MCF 10A (cell line): Measurements from ENCODE around the gene ID4. TPM values are rescaled to one million over a fixed set of nuclear protein-coding genes. Genes with fewer than 3 reads are reported as not detected.

Experiments
- BruUV-seq: library from RNA; stranded (reverse); fragments of 400-500 nt; replicated peaks from 2 replicates; lab custom pipeline; 2021; lab: Mats Ljungman, UMichigan
- CTCF ChIA-PET: fragments of 300-600 bp; sonication (Branson Sonifier 250); formaldehyde crosslinking; extraction: SDS; loops from one replicate; lab custom pipeline; 2021; ENCODE audit warnings: antibody characterized with exemption, inconsistent platforms; lab: Yijun Ruan, JAX
- POLR2A ChIA-PET: fragments of 300-600, 350-650 bp; sonication (Branson Sonifier 250); formaldehyde crosslinking; extraction: SDS; loops from one replicate; lab custom pipeline; 2020; ENCODE audit warnings: antibody characterized with exemption, inconsistent platforms; lab: Yijun Ruan, JAX
- DNase-seq: peaks from one replicate; pipeline ENCODE4 v3.0.0-alpha.2; 2018; ENCODE audit not compliant: unreplicated experiment
- H3K27ac Mint-ChIP-seq: one replicate; pipeline ENCODE4 v1.8.0; 2022; ENCODE audit warnings: mild to moderate bottlenecking, low read depth, mixed read lengths; ENCODE audit not compliant: unreplicated experiment
- H3K27me3 Mint-ChIP-seq: one replicate; pipeline ENCODE4 v1.8.0; 2022; ENCODE audit warnings: mixed read lengths; ENCODE audit not compliant: insufficient read depth, unreplicated experiment
- H3K36me3 Mint-ChIP-seq: one replicate; pipeline ENCODE4 v1.8.0; 2022; ENCODE audit warnings: mild to moderate bottlenecking, moderate library complexity, mixed read lengths; ENCODE audit not compliant: insufficient read depth, unreplicated experiment
- H3K4me1 Mint-ChIP-seq: one replicate; pipeline ENCODE4 v1.8.0; 2022; ENCODE audit warnings: mixed read lengths; ENCODE audit not compliant: insufficient read depth, unreplicated experiment
- H3K4me3 Mint-ChIP-seq: one replicate; pipeline ENCODE4 v1.8.0; 2022; ENCODE audit warnings: mild to moderate bottlenecking, moderate library complexity, mixed read lengths; ENCODE audit not compliant: unreplicated experiment
- H3K9me3 Mint-ChIP-seq: one replicate; pipeline ENCODE4 v1.8.0; 2022; ENCODE audit warnings: mixed read lengths; ENCODE audit not compliant: unreplicated experiment
- intact Hi-C: fragments of 100-400 bp; cut with micrococcal nuclease; formaldehyde crosslinking; loops from 2 replicates; pipeline ENCODE4 v1.14.1; 2022
- total RNA-seq: library from RNA; stranded (reverse); gene quantifications from 2 replicates; pipeline ENCODE4 v1.2.3, GENCODE V29; 2022
- TF ChIP-seq, protein P1 (sequence below): fragments of 200-600 bp; IDR thresholded peaks from one replicate; pipeline ENCODE4 v1.8.0; 2022; ENCODE audit warnings: antibody characterized with exemption, mild to moderate bottlenecking; ENCODE audit not compliant: unreplicated experiment

Gene ID4
- total RNA-seq, 1 experiment from 2014 or later: not detected

DNA sequence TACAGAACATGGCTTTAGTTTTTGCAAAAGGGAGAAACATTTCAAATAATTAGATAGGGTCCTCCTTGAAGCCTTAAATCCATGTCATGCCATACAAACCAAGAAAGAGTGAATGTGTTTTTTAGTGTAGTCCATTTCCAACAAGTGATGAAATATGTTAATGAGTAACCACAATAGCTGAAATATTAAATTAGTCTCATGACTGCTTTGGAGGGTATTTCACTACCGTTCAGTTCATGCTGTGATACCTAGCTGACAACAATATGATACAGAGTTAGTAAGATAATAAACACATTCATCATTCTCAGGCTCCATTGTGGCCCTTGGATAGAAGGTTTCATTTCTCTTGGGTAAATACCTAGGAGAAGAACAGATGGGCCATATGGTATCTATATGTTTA, 5.8 kb upstream of the ID4 start:
- Mint-ChIP-seq H3K4me3 (no peak overlapping the region), H3K27ac (no peak overlapping the region), H3K4me1 (peaks cover 6% of the 10 kb centered on the region), H3K9me3 (no peaks in the 10 kb centered on the region), H3K36me3 (no peaks in the 10 kb centered on the region), H3K27me3 (peaks cover 36% of the 10 kb centered on the region)
- POLR2A ChIA-PET: no interaction called here
- DNase-seq: no peak
- TF ChIP-seq, protein P1, sequence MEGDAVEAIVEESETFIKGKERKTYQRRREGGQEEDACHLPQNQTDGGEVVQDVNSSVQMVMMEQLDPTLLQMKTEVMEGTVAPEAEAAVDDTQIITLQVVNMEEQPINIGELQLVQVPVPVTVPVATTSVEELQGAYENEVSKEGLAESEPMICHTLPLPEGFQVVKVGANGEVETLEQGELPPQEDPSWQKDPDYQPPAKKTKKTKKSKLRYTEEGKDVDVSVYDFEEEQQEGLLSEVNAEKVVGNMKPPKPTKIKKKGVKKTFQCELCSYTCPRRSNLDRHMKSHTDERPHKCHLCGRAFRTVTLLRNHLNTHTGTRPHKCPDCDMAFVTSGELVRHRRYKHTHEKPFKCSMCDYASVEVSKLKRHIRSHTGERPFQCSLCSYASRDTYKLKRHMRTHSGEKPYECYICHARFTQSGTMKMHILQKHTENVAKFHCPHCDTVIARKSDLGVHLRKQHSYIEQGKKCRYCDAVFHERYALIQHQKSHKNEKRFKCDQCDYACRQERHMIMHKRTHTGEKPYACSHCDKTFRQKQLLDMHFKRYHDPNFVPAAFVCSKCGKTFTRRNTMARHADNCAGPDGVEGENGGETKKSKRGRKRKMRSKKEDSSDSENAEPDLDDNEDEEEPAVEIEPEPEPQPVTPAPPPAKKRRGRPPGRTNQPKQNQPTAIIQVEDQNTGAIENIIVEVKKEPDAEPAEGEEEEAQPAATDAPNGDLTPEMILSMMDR: no peak
- no TSS peak for BruUV-seq
- intact Hi-C loops: no loop called here
- CTCF ChIA-PET: no interaction called here

DNA sequence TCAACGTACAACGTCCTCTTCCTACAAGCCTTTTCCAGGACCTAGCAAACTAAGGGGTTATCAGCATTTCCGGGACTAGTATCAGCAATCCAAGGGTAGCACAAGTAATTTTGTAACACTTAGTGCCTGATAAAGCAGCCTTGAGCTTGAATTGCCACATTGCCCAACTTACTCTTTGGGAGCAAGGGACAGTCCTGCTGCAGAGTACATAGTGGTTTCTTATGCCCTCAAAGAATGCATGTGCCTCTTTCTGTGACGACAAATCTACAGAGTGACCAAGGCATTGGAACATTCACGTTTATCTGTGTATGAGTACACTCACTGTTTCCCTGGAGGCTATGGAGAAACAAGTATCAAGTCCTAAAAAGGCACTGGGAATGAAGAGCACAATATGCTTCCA, 3.2 kb upstream of the ID4 start:
- ChIA-PET POLR2A (no interaction called here), CTCF (no interaction called here)
- intact Hi-C loops: no loop called here
- Mint-ChIP-seq H3K4me1 (peaks cover 6% of the 10 kb centered on the region), H3K4me3 (no peak overlapping the region), H3K27ac (no peak overlapping the region), H3K27me3 (peaks cover 55% of the 10 kb centered on the region), H3K9me3 (no peaks in the 10 kb centered on the region), H3K36me3 (no peaks in the 10 kb centered on the region)
- BruUV-seq: no TSS peak
- DNase-seq: no peak
- TF ChIP-seq, protein P1: no peak

DNA sequence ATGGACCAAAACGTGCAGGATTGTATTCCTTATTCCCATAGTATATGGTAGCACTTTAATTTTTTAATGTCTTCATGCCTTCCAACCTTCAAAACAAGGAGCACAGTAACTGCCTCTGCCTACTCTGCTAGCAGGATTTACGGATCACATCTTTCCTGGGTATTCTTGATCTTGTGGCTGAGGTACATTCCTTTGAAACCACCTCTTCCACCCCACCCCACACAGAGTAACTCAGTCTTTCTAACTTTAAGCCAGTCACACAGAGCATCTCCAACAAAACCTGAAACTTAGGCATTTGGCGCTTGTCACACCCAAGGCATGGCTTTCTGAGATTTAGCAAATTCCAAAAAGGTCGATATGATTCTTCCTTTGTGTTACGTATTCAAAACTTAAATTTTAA, 2.3 kb upstream of the ID4 start:
- H3K27me3 Mint-ChIP-seq: peaks cover 64% of the 10 kb centered on the region
- no peak overlapping the region for H3K4me3 Mint-ChIP-seq
- no peak for DNase-seq
- ChIA-PET CTCF (interaction anchor here (0.8 kb wide), 1 partner anchor 134 kb away, joined by 3 read pairs; no protein-coding TSS in a partner anchor), POLR2A (no interaction called here)
- no TSS peak for BruUV-seq
- peaks cover 6% of the 10 kb centered on the region for H3K4me1 Mint-ChIP-seq
- H3K9me3 Mint-ChIP-seq: no peaks in the 10 kb centered on the region
- no peak overlapping the region for H3K27ac Mint-ChIP-seq
- H3K36me3 Mint-ChIP-seq: no peaks in the 10 kb centered on the region
- intact Hi-C loops: no loop called here
- TF ChIP-seq, protein P1: no peak

DNA sequence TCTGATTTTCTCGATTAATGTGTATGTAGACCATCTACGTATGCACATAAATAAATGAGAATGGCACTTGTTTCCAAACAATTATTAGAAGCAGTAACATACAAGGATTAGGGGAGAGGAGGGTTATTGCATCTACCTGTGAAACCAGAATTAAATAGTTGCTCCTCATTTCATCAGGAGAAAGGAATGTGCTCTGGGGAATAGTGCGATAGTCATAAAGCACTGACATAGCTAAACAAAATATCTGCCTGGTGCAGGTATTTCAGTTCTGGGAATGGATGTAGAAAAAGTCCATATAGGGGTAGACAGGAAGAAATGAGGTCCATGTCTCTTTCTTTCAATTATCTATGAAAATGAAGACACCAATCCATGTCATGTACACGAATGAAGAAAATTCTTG, 1.6 kb upstream of the ID4 start:
- CTCF ChIA-PET: no interaction called here
- peaks cover 72% of the 10 kb centered on the region for H3K27me3 Mint-ChIP-seq
- POLR2A ChIA-PET: no interaction called here
- intact Hi-C loops: no loop called here
- H3K36me3 Mint-ChIP-seq: no peaks in the 10 kb centered on the region
- H3K4me3 Mint-ChIP-seq: no peak overlapping the region
- peaks cover 6% of the 10 kb centered on the region for H3K4me1 Mint-ChIP-seq
- H3K9me3 Mint-ChIP-seq: no peaks in the 10 kb centered on the region
- no peak for DNase-seq
- TF ChIP-seq, protein P1: no peak
- BruUV-seq: no TSS peak
- no peak overlapping the region for H3K27ac Mint-ChIP-seq
